Testis (tissue), 2 donors: ENCODE results near the gene PHLPP1.

Experiments used
- CTCF ChIP-seq, 3 experiments: fragments of 450-650 bp in 2 of 3; fragments of 200-600 bp in 1 of 3; sonication (generic) in 1 of 3; IDR thresholded peaks; one replicate each; pipeline ENCODE4 v1.5.1; 2016 to 2019; ENCODE audit warnings: antibody characterized with exemption in 3 of 3, mild to moderate bottlenecking in 2 of 3, moderate library complexity in 1 of 3
- POLR2A ChIP-seq: fragments of 450-650 bp; IDR thresholded peaks from one replicate; pipeline ENCODE4 v1.6.1; 2017; ENCODE audit warnings: antibody characterized with exemption, mild to moderate bottlenecking, moderate library complexity

DNA sequence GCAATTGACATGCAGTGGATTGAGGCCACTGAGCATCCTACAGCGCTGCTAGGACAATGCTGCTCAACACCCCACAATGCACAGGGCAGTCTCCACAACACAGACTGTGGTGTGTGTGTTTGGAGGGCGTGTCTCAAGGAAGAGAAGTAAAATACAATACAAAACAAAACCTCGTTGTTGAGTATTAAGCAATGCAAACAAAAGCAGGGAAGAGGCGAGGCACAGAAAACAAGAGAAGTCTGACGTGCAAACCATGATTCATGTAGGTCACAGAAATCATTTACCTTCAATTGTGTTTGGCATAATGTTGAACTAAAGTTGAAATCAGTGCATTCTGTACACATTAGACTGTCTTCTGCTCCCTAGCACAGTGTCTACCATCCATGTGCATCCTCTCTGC is 260.9 kb downstream of the PHLPP1 start:
- TF ChIP-seq CTCF (IDR thresholded peaks at IDR 0.05) (no peak), POLR2A (no peak)
